CD4-positive, alpha-beta T cell treated with Interleukin-12 subunit alpha and Interleukin-12 subunit beta, for 1 hour (primary cell): ENCODE results near the gene USH2A.

Source experiments
- DNase-seq: peaks from one replicate; pipeline ENCODE4 v3.0.0-alpha.2; 2020

The USH2A gene

DNA sequence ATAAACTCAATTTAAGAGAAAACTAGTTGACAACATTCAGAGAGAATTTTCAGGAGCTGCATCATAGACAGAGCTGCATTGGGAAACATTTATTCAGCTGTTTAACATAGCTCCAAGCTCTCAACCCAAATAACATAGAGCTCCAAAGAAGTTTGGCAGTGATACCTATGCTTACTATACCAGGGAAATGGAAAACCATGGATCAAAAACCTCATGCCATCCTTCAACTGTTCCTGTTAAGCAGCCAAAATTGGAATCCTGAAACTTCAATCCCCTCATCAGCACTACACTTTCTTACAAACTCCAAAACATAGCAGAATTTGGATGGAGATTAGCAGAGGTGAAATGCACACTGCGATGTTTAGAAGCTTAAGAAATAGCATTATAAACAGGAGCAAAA lies 164.4 kb downstream of the USH2A start:
- DNase-seq: no peak

DNA sequence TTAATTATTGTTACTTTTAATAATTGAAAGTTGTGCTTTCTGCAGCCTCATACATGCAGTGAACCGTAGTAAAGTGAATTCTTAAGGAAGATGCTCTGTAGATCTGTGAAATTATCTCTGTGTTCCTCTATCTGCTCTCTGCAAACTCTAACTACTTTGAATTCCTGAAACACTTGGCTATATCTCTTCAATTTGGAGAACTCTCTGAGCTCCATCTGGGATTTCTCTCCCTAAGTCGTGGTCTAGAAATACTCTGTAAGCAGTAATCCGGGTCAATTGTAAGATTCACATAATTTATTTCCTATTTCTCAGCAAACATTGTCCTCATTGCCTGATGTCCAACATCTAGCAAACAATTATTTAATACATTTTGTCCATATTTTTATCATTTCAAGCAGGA lies 164.9 kb downstream of the USH2A start:
- no peak for DNase-seq

GRCh38 chr1:216250861-216251260 lies 172.4 kb downstream of the USH2A start:
- no peak for DNase-seq

DNA sequence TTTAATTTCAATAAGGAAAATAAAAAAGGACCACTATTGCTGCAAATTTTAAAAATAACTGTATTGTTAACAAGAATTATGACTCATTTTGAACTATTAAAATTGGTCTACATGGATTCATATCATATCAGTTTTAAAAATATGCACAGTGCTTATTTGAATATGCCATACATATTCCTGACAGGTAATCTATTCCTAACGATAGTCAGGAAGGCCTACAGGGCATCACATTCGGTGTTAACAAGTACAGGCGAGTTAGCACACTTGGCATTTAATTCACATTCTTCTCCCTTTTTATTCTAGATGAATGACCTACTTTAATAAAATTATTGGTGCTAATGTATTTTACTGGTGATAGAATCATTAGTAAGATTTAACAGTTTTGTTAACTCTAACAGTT lies 174.6 kb downstream of the USH2A start:
- no peak for DNase-seq

GRCh38 chr1:216247937-216248336 lies 175.3 kb downstream of the USH2A start:
- DNase-seq: no peak

DNA sequence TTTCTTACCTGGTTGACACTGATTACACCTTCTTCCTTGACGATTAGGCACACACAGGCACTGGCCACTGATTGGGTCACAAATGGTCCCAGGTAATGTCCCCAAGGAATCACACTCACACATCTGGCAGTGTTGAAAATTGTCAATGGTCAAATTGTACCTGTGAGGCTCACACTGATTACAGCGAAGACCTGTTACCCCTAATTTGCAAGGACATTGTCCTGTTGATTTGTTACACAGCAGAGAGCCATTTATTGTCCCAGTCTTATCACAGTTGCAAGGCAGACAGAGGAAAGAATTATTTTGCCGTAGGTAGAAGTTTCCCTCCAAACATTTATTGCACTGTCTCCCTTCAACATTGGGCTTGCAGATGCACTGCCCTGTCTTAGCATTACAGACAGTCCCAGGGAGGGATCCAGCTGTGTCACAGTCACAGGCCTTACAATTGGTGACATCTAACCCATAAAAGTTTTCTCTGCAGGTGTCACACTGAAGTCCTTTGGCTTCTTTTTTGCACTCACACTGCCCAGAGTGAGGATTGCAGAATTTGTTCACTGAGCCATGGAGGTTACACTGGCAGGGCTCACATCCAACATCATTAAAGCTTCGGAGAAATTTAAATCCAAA lies 176.6 kb downstream of the USH2A start:
- no peak for DNase-seq

DNA sequence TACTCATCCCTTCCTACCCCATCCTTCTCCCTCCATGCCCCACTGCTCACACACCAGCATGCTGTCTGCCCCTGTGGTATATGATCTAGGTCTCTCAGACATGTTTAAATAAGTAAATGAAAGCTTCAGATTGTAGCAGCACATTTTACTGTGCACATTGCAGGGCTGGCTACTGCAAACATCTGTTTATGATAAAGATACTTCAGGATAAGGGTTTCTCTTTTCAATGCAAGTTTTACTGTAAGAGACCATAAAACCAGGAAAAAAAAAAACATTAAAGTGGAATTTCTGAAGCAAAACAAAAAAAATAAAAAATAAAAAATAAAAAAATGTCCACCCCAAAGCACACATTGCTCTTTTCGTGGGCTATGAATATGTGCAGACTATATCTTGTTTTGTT lies 184.4 kb downstream of the USH2A start:
- no peak for DNase-seq

DNA sequence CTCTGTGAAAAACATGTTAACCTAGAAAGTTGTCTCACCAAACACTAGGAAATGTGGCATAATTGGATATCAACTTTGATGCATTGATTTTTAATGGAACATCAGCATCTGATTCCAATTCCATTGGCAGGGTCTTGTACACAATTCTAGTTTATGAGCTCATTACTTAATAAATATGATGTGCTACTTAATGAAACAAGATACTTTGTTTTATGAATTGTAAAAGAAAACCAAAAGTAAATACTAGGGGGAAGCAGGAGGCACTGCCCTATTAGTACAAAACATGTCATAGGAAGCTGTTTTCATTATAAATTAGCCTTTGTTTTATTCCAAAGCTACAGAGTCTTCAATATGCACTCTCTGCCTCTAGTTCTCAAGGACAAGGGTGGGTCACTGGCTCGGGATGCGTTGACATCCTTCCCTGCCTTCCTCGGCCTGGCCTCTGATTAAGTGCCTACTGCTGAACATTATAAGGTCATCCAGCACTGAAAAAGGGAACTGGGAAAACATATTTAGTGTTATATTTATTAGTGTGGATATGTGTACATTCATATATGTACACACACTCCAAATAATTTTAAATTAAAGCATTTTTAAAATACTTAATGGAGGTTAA lies 185.2 kb downstream of the USH2A start:
- no peak for DNase-seq

DNA sequence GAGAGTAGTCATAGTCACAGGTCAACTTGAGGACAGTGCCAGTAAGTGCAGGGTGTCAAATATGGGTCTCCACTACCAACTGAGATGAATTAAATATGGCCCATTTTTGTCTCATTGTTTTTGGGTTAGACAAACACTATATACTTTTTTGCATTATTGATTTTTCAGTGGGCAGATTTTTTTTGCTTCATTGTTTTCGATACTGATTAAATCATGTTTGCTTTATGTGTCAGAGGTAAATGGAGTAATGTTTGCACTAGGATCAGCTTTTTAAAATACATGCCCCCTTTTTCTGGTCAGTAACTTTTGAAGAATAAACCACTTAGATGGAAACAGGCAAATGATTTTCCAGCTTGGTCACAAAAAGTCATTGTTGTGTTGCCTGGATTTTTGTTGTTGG lies 199.0 kb downstream of the USH2A start:
- DNase-seq: no peak

DNA sequence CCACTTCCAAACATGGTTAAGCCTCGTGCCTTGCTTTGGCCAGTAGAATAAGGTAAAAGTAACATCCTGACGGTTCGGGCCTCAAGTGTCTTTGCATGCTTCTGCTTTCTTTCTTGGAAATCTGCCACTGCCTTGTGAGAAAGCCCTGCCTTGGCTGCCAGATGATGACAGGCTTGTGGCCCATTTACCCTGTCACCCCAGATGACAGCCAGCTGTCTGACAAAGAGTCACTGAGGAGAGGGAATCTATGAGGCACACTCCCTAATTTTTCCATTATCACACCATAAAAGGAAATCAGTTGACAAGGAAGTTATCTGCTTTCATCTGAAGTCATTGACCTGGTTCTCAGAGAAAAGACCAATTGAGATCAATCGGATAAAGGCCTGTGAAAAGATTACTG lies 199.8 kb downstream of the USH2A start:
- no peak for DNase-seq

DNA sequence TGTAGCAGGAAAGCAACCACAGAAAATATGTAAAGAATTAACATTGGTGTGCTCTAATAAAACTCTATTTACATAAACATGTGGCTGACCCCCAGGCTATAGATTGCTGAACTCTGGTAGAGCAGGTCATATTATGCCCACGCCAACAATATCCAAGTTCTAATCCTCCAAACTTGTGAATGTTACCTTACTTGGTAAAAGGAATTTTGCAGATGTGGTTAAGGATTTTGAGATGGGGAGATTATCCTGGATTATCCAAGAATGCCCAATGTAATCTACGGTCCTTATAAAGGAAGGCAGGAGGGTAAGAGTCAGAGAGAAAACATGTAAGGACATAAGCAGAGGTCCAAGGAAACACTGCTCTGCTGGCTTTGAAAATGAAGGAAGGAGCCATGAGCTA lies 201.0 kb downstream of the USH2A start:
- DNase-seq: no peak

GRCh38 chr1:216221260-216221700 lies 202.0 kb downstream of the USH2A start:
- no peak for DNase-seq

DNA sequence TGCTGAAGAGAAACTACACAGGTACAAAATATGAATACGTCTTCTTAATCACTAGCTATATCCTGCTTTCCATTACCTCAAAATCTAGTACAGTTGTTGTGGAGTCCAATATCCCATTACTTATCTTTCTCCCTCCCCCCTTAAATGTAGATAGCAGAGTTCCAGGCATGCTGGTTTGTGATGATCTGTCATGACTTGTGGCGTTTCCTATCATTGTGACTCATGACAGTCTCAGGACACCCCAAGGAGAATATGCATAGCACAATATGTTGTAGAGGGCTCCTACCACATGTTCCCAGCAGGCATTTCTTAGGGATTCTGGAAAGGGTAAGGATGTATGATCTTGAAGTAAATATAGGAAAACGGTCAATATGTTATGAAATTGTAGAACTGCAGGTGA lies 206.9 kb downstream of the USH2A start:
- no peak for DNase-seq

DNA sequence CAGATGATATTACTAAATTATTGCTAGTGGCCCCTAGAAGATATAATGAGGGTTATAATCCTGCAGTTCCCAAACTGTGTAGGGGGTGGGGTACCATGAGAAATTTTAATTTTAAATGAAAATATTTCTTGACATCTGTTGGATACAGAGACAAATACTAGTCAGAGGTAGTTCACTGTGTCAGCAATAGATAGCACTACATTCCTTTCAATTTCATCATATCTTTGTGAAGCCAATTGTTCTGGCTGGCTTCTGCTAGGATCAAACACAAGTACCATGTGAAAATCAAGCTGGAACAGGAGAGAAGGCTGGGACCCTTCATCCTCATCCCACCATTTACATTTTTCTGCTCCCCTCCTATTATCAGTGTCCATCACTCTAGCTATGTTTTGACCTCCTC lies 208.1 kb downstream of the USH2A start:
- no peak for DNase-seq

DNA sequence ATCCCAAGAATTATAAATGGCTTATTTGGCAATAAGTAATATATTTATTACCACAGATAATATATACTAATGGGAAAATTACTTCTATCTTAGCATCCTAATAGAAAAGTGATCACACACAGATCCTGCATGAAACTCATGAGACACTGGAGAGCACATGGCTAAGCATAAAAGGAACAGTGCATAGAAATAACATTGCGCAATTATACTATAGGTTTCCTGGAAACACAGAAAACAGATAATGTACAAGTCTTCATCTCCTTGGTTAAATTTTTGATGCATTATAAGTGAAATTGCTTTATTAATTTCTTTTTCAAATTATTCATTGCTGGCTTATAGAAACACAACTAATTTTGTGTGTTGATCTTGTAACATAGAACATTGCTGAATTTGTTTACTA lies 210.4 kb downstream of the USH2A start:
- DNase-seq: no peak

- DNase-seq: no peak
These were observed 213.2 kb downstream of the USH2A start for GRCh38 chr1:216210081-216210480.

GRCh38 chr1:216209125-216209524 lies 214.1 kb downstream of the USH2A start:
- DNase-seq: no peak

GRCh38 chr1:216207154-216207553 lies 216.1 kb downstream of the USH2A start:
- no peak for DNase-seq

- DNase-seq: no peak
These were observed 218.1 kb downstream of the USH2A start for GRCh38 chr1:216205176-216205575.

- no peak for DNase-seq
These were observed 221.3 kb downstream of the USH2A start for GRCh38 chr1:216201946-216202345.

- DNase-seq: no peak
These were observed 222.3 kb downstream of the USH2A start for GRCh38 chr1:216200941-216201340.

- DNase-seq: no peak
These were observed 228.5 kb downstream of the USH2A start for GRCh38 chr1:216194721-216195120.

DNA sequence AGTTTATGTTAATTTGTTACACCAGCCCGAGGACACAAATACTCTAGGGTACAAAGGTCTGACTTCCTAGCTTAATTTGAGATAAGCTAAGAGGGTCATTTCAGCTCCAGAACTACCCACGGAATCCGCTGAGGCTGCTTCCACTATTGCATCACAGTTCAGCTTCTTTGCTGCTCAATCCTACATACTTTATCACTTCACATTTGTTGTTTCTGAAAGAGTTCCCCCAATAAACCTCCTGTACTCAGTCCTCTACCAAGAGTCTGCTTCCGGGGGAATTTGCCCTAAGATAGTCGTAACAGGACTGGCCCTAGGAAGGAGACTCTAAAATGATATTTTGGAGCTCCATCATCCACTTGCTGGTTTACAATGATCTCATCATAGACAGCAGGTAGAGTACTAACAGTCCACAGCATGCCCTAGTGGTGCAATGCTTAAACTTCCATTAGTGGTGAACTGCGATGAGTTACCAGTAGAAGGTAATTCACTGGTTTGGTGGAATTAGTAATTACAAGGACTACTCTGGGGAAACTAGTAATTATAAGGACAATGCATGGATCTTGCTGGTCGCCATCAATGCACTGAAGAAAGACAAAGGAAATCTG lies 229.3 kb downstream of the USH2A start:
- DNase-seq: no peak

GRCh38 chr1:216190438-216190837 lies 232.8 kb downstream of the USH2A start:
- DNase-seq: no peak

GRCh38 chr1:216186816-216187215 lies 236.4 kb downstream of the USH2A start:
- DNase-seq: no peak
